ENCODE results near the gene PGK1. TPM values are rescaled to one million over a fixed set of nuclear protein-coding genes. Genes with fewer than 3 reads are reported as not detected.

Gene PGK1
- total RNA-seq: 96.2 and 227 TPM in 2 replicates

GRCh38 chrX:78103623-78104446, at the start of gene PGK1:
PGK1 (plus strand) TSS chrX:78104248; CDS start chrX:78104341, 93 bp downstream.

GRCh38 chrX:78139160-78140123, 35.4 kb downstream of the PGK1 start, which contains the start of gene TAF9B:
TAF9B (minus strand) TSS chrX:78139650; CDS start chrX:78139611, 39 bp downstream.

Other genes with a start within 250 kb of the PGK1 start
- gene MAGT1, start 208.8 kb upstream of the PGK1 start, total RNA-seq: 32.6 and 38.5 TPM in 2 replicates
- gene COX7B, start 204.8 kb upstream of the PGK1 start, total RNA-seq: 314 and 373 TPM in 2 replicates
- 3.4 and 4.8 TPM in 2 replicates for gene ATP7A, start 193.6 kb upstream of the PGK1 start, total RNA-seq
- gene PGAM4, start 134.6 kb upstream of the PGK1 start, total RNA-seq: not detected in 2 replicates
- gene TAF9B, start 35.4 kb downstream of the PGK1 start, total RNA-seq: 24.7 and 55.2 TPM in 2 replicates
- gene CYSLTR1, start 223.4 kb downstream of the PGK1 start, total RNA-seq: under 0.01 TPM in 1 of 2 replicates, not detected in the other

All from mesangial cell (primary cell).